ENCODE data around the gene RPGRIP1.

DNA sequence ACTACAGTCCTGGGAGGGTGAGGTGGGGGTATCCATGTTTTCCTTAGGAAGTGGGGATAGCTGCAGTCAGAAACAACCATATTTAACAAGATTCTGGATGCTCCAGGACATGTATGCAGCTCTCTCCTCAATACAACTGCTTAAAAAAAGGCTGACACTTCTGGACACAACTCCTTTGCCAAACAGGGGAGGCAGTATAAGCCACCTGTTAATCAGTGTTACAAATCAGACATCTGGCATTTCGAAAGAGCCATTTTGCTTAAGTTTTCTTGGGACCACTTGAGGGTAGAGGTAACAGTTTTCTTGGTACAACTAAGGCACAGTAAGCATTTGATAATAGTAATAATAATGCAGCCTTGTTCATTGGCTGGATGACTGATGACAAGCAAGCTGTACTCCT is 47.1 kb downstream of the RPGRIP1 start:
- TF ChIP-seq, protein P1, sequence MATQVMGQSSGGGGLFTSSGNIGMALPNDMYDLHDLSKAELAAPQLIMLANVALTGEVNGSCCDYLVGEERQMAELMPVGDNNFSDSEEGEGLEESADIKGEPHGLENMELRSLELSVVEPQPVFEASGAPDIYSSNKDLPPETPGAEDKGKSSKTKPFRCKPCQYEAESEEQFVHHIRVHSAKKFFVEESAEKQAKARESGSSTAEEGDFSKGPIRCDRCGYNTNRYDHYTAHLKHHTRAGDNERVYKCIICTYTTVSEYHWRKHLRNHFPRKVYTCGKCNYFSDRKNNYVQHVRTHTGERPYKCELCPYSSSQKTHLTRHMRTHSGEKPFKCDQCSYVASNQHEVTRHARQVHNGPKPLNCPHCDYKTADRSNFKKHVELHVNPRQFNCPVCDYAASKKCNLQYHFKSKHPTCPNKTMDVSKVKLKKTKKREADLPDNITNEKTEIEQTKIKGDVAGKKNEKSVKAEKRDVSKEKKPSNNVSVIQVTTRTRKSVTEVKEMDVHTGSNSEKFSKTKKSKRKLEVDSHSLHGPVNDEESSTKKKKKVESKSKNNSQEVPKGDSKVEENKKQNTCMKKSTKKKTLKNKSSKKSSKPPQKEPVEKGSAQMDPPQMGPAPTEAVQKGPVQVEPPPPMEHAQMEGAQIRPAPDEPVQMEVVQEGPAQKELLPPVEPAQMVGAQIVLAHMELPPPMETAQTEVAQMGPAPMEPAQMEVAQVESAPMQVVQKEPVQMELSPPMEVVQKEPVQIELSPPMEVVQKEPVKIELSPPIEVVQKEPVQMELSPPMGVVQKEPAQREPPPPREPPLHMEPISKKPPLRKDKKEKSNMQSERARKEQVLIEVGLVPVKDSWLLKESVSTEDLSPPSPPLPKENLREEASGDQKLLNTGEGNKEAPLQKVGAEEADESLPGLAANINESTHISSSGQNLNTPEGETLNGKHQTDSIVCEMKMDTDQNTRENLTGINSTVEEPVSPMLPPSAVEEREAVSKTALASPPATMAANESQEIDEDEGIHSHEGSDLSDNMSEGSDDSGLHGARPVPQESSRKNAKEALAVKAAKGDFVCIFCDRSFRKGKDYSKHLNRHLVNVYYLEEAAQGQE (IDR thresholded peaks at IDR 0.05; ENCODE audit: borderline replicate concordance): no peak
- TF ChIP-seq, protein P2, sequence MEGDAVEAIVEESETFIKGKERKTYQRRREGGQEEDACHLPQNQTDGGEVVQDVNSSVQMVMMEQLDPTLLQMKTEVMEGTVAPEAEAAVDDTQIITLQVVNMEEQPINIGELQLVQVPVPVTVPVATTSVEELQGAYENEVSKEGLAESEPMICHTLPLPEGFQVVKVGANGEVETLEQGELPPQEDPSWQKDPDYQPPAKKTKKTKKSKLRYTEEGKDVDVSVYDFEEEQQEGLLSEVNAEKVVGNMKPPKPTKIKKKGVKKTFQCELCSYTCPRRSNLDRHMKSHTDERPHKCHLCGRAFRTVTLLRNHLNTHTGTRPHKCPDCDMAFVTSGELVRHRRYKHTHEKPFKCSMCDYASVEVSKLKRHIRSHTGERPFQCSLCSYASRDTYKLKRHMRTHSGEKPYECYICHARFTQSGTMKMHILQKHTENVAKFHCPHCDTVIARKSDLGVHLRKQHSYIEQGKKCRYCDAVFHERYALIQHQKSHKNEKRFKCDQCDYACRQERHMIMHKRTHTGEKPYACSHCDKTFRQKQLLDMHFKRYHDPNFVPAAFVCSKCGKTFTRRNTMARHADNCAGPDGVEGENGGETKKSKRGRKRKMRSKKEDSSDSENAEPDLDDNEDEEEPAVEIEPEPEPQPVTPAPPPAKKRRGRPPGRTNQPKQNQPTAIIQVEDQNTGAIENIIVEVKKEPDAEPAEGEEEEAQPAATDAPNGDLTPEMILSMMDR (IDR thresholded peaks at IDR 0.05; ENCODE audit: poor library complexity, severe bottlenecking): no peak
- no peak for TF ChIP-seq SMC3 (conservative IDR thresholded peaks at IDR 0.05; ENCODE audit: poor library complexity)

Measured in neural cell (in vitro differentiated cells).